A673 (cell line): ENCODE measurements around the gene TBCC. TPM values are rescaled to one million over a fixed set of nuclear protein-coding genes. Genes with fewer than 3 reads are reported as not detected.

Experiments used
- BruUV-seq: library from RNA; stranded (reverse); fragments of 400-500 nt; replicated peaks from 2 replicates; lab custom pipeline; 2021; lab: Mats Ljungman, UMichigan
- CTCF ChIA-PET: fragments of 300-600 bp; sonication (Branson Sonifier 250); formaldehyde crosslinking; loops from one replicate; lab custom pipeline; 2022; ENCODE audit warnings: antibody characterized with exemption; lab: Charles Lee
- POLR2A ChIA-PET: fragments of 300-600 bp; sonication (Branson Sonifier 250); formaldehyde crosslinking; loops from one replicate; lab custom pipeline; 2022; ENCODE audit warnings: antibody characterized with exemption; ENCODE audit not compliant: low non-redundant PET; lab: Charles Lee
- DNase-seq: peaks from one replicate; pipeline ENCODE4 v3.0.0-alpha.2; 2015; ENCODE audit warnings: low spot score
- H3K27ac ChIP-seq: fragments of 200-600 bp; sonication (generic); 2 replicates; pipeline ENCODE4 v1.5.1; 2016; ENCODE audit warnings: mixed run types, low read depth, mild to moderate bottlenecking, mixed read lengths, antibody characterized with exemption, low read length; ENCODE audit not compliant: poor library complexity, severe bottlenecking
- H3K27me3 ChIP-seq: fragments of 200-600 bp; sonication (generic); replicated peaks from 2 replicates; pipeline ENCODE4 v1.6.1; 2017; ENCODE audit warnings: mixed run types, low read depth, mild to moderate bottlenecking, mixed read lengths, antibody characterized with exemption, low read length; ENCODE audit not compliant: insufficient read depth, poor library complexity
- H3K36me3 ChIP-seq: fragments of 200-600 bp; sonication (generic); 2 replicates; pipeline ENCODE4 v1.6.1; 2016; ENCODE audit warnings: mixed run types, mild to moderate bottlenecking, mixed read lengths, antibody characterized with exemption, low read length; ENCODE audit not compliant: insufficient read depth, poor library complexity, severe bottlenecking
- H3K4me1 ChIP-seq: fragments of 200-600 bp; sonication (generic); 2 replicates; pipeline ENCODE4 v1.6.1; 2017; ENCODE audit warnings: mixed run types, mild to moderate bottlenecking, mixed read lengths, antibody characterized with exemption, low read length; ENCODE audit not compliant: insufficient read depth, poor library complexity, severe bottlenecking
- H3K4me3 ChIP-seq: fragments of 200-600 bp; sonication (generic); 2 replicates; pipeline ENCODE4 v1.5.1; 2016; ENCODE audit warnings: low read depth, mixed run types, mild to moderate bottlenecking, mixed read lengths, low read length; ENCODE audit not compliant: poor library complexity, severe bottlenecking
- H3K9me3 ChIP-seq: fragments of 200-600 bp; sonication (generic); 2 replicates; pipeline ENCODE4 v1.6.1; 2016; ENCODE audit warnings: mixed run types, low read depth, mild to moderate bottlenecking, mixed read lengths, antibody characterized with exemption, low read length; ENCODE audit not compliant: poor library complexity, severe bottlenecking
- EZH2 ChIP-seq: fragments of 200-600 bp; sonication (generic); IDR thresholded peaks from 2 replicates; pipeline ENCODE4 v1.6.1; 2017; ENCODE audit warnings: borderline replicate concordance, low read depth, mild to moderate bottlenecking, mixed read lengths, antibody characterized with exemption, low read length; ENCODE audit not compliant: poor library complexity, severe bottlenecking
- intact Hi-C: fragments of 100-400 bp; cut with micrococcal nuclease; formaldehyde crosslinking; loops from one replicate; pipeline ENCODE4 v1.10.0; 2022; ENCODE audit not compliant: unreplicated experiment
- total RNA-seq: library from RNA; stranded (reverse); gene quantifications from 2 replicates; pipeline ENCODE4 v1.2.3, GENCODE V29; 2021
- TF ChIP-seq, protein P1 (sequence below): fragments of 300-800, 200-600 bp; sonication (generic); conservative IDR thresholded peaks from 2 replicates; pipeline ENCODE4 v1.5.1; 2017; ENCODE audit warnings: low read depth, mild to moderate bottlenecking, antibody characterized with exemption, low read length, moderate library complexity, mixed read lengths

The TBCC gene
- total RNA-seq, 1 experiment from 2014 or later, result 31.3 TPM

DNA sequence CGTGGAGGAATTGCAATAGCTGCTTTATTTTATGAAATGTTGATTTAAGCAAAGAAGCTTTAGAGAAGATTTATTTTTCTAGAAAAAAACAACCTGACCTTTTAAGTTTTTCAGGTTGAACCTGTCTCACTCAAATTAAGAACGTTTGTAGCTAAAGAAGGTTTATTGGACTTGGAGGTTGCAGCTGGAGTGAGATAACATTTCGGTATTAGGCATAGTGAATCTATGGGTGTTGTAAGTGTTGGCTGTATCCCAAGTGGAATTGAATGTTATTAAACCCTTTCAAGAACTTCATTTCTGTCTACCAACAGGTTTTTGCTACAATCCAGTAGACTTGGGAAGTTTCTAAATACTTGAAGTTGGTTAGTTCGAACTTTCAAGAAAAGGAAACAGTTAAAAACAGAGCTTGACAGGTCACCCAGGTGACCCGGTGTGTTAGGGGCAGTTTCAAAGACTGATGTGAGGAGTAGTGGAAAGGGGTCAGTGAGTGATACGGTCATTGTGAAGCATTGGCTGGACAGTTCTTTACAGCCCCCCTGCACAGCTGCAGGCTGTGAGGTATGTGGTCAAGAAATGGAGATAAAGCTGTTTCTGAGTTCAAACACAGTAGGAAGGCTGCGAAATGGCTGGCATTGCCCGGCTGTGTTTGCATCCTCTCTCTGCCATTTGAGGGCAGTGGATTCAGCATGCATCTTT lies 2.4 kb upstream of the TBCC start:
- TF ChIP-seq, protein P1, sequence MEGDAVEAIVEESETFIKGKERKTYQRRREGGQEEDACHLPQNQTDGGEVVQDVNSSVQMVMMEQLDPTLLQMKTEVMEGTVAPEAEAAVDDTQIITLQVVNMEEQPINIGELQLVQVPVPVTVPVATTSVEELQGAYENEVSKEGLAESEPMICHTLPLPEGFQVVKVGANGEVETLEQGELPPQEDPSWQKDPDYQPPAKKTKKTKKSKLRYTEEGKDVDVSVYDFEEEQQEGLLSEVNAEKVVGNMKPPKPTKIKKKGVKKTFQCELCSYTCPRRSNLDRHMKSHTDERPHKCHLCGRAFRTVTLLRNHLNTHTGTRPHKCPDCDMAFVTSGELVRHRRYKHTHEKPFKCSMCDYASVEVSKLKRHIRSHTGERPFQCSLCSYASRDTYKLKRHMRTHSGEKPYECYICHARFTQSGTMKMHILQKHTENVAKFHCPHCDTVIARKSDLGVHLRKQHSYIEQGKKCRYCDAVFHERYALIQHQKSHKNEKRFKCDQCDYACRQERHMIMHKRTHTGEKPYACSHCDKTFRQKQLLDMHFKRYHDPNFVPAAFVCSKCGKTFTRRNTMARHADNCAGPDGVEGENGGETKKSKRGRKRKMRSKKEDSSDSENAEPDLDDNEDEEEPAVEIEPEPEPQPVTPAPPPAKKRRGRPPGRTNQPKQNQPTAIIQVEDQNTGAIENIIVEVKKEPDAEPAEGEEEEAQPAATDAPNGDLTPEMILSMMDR, result no peak
- TF ChIP-seq EZH2, result no peak
- no TSS peak for BruUV-seq
- ChIA-PET POLR2A (interaction anchor here (0.6 kb wide), 1 partner anchor 43 kb away, joined by 5 read pairs; no protein-coding TSS in a partner anchor), CTCF (interaction anchor here (0.7 kb wide), 1 partner anchor 242 kb away, joined by 4 read pairs; no protein-coding TSS in a partner anchor)
- Histone ChIP-seq H3K9me3 (no peaks in the 10 kb centered on the region), H3K4me1 (peaks cover 20% of the 10 kb centered on the region), H3K4me3 (peak overlapping the region; percentile 98), H3K36me3 (no peaks in the 10 kb centered on the region), H3K27me3 (no peaks in the 10 kb centered on the region), H3K27ac (no peak overlapping the region)
- intact Hi-C loops, result no loop called here
- DNase-seq, result no peak

DNA sequence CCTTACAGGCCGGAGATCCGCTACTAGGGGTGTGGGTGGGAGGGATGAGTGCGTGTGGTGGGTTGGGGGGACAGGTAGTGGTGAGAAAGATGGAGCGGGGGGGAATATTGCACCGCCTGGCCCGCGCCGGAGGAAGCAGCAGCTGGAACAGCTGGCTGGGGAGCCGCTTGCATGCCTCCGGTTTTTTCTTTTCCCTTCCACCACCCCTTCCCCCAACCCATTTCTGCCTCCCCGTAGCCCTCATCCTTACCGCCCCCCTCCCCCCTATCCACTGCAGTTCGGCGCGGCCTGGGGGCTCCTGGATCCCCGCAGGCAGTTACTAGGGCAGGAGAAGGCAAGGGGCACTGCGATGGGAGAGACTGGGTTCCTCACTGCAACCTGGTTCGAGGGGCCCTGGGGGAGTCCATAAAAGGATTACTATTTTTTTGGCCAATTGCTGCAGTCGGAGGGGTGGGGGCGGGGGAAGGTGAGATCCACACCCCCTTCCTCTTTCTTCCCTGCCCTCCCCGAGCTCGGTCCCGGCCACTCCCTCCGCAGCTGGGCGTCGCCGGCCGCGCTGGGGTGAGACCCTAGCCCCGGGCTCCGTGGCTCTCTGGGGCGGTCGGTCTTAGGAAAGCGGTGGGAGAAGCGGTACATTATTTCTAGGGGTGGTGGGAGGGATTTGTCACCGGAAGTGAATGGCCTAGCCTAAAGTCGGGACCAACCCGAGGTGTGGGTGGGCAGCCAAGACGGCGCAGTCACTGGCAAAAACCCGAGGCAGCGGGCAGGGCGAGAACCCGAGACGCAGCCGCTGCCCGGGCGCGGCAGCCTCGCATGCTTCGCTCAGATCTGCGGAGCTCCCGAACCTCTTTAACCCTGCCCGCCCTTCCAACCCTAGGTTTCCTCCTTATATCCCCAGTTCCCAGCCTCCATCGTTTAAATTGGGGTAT lies 824 bp upstream of the TBCC start:
- Histone ChIP-seq H3K4me1 (peaks cover 34% of the 10 kb centered on the region), H3K9me3 (no peaks in the 10 kb centered on the region), H3K27ac (peak overlapping the region; percentile 97), H3K4me3 (peak overlapping the region; percentile 98), H3K27me3 (no peaks in the 10 kb centered on the region), H3K36me3 (no peaks in the 10 kb centered on the region)
- TF ChIP-seq, protein P1, result no peak
- no peak for TF ChIP-seq EZH2
- no TSS peak for BruUV-seq
- POLR2A ChIA-PET, result interaction anchor here (0.7 to 2.3 kb wide), 4 partner anchors 8 to 1322 kb away, joined by 3 to 40 read pairs (median 4); partner anchors contain the start of gene BICRAL
- intact Hi-C loops, result loop anchor here (1.0 to 2.0 kb wide), 2 partner anchors 36 to 130 kb away; partner anchors contain the start of gene BICRAL
- CTCF ChIA-PET, result interaction anchor here (0.6 kb wide), 2 partner anchors 785 to 1624 kb away, joined by 4 to 5 read pairs; no protein-coding TSS in a partner anchor
- DNase-seq, result peak; percentile 95

DNA sequence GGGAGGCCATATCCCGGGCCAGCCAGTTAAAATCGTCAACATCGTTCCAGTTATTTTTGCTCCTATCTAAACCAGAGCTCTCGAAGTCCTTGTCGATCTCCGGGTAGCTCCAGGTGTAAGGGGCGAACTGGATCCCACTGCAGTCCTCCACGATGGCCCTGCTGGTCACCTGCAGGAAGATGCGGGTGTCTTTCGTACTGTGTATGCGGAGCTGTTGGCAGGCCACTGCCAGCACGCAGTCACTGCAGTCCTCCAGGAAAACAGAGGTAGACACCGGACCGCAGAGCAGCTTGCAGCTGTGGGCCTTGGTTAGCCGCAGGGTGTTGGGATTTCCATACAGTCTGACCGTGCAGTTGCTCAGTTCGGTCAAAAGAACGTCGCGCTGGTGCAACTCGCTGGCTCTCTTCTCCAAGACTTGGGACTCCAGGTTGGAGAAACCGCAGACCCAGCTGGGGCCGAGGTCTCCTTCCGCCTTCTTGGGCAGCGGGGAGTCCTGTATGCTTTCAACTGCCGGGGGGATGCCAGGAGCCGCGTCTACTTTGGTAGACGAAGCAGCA lies 742 bp downstream of the TBCC start:
- BruUV-seq, result no TSS peak
- intact Hi-C loops, result no loop called here
- peak overlapping the region; percentile 97 for H3K27ac ChIP-seq
- ChIA-PET POLR2A (interaction anchor here (0.7 to 2.3 kb wide), 2 partner anchors 37 to 125 kb away, joined by 3 to 40 read pairs; partner anchors contain the start of gene BICRAL), CTCF (no interaction called here)
- no peaks in the 10 kb centered on the region for H3K36me3 ChIP-seq
- no peaks in the 10 kb centered on the region for H3K27me3 ChIP-seq
- H3K9me3 ChIP-seq, result no peaks in the 10 kb centered on the region
- peaks cover 48% of the 10 kb centered on the region for H3K4me1 ChIP-seq
- peak; percentile 26 for DNase-seq
- TF ChIP-seq, protein P1, result no peak
- H3K4me3 ChIP-seq, result peak overlapping the region; percentile 98
